NCI-H146 treated with DMSO at 0.1 percent for 48 hours (cell line): ENCODE measurements around the gene GALNT15.

Experiments
- DNase-seq: peaks from one replicate; lab custom pipeline; 2025; ENCODE audit not compliant: unreplicated experiment; lab: John Stamatoyannopoulos, UW

The GALNT15 gene

GRCh38 chr3:16151109-16151508, 23.4 kb upstream of the GALNT15 start:
- DNase-seq, result no peak

DNA sequence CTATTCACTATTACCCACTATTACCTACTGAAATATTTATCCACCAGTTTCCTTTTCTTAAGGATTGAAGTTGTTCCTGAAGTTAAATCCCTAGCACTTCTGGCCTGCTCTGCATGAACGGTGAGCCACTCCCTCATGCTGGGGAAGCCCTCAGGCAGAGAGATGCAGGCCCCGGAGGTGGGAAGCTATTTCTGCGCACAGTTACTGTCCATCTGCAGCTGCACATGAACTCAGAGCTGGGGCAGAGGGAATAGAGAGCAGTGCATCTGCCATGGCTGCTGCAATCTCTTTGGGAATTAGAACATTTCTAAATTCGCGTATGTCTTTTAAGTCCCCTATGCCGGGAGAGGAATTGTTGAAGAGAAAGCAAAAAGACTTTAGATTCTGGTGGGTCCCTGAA, 6.3 kb upstream of the GALNT15 start:
- no peak for DNase-seq

GRCh38 chr3:16171009-16171408, 3.5 kb upstream of the GALNT15 start:
- DNase-seq, result no peak

- no peak for DNase-seq
Measured at GRCh38 chr3:16171825-16172224, 2.7 kb upstream of the GALNT15 start.

DNA sequence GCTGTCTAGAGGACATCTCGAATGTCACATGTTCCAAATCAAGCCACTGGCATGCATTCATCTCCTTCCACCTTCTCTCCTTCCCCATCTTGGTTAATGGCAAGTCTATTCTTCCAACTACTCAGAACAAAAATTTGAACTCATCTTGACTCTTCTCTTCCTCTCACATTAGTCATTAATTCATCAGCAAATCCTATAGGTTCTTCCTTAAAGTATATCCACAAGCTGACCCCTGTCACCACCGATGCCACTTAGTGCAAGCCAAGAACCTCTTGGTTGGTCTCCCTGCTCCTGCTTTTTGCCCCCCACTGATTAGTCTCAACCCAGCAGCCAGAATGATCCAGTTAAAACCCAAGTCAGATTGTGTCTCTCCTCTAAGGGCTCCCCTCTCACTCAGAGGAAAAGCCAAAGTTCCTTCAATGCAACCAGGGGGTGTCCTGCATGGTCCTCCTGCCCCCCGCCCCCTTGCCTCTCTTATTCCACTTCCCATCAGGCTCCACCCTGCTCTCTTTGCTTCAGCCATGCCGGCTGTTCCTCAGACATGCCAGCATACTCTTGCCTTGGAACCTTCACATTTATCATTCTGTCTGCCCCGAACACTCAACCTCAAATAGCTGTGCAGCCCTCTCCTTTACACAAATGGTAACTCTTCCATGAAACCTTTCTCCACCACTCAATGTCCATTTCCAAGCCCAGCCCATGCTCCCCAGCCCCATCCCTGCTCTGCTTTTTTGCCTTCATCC, 1.0 kb upstream of the GALNT15 start:
- DNase-seq, result no peak

GRCh38 chr3:16174026-16174355, 489 bp upstream of the GALNT15 start:
- no peak for DNase-seq

DNA sequence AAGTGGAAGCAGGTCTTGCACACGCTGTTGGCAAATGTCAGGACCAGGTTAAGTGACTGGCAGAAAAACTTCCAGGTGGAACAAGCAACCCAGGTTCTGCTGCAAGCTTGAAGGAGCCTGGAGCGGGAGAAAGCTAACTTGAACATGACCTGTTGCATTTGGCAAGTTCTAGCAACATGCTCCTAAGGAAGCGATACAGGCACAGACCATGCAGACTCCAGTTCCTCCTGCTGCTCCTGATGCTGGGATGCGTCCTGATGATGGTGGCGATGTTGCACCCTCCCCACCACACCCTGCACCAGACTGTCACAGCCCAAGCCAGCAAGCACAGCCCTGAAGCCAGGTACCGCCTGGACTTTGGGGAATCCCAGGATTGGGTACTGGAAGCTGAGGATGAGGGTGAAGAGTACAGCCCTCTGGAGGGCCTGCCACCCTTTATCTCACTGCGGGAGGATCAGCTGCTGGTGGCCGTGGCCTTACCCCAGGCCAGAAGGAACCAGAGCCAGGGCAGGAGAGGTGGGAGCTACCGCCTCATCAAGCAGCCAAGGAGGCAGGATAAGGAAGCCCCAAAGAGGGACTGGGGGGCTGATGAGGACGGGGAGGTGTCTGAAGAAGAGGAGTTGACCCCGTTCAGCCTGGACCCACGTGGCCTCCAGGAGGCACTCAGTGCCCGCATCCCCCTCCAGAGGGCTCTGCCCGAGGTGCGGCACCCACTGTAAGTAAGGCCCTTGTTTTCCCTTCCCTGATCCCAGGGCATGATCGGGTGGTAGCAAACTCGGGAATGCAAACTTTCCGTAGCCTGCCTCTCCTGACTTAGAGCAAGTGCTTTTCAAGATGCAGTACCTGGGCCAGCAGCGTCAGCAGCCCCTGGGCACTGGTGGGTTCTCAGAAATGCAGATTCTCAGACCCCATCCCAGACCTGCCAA, 759 bp downstream of the GALNT15 start:
- DNase-seq, result no peak

- no peak for DNase-seq
Measured at GRCh38 chr3:16176391-16177030, 2.0 kb downstream of the GALNT15 start.

GRCh38 chr3:16177382-16177781, 2.9 kb downstream of the GALNT15 start:
- DNase-seq, result no peak

GRCh38 chr3:16177962-16178627, 3.6 kb downstream of the GALNT15 start:
- DNase-seq, result no peak

- DNase-seq, result no peak
Measured at GRCh38 chr3:16178628-16178988, 4.1 kb downstream of the GALNT15 start.

DNA sequence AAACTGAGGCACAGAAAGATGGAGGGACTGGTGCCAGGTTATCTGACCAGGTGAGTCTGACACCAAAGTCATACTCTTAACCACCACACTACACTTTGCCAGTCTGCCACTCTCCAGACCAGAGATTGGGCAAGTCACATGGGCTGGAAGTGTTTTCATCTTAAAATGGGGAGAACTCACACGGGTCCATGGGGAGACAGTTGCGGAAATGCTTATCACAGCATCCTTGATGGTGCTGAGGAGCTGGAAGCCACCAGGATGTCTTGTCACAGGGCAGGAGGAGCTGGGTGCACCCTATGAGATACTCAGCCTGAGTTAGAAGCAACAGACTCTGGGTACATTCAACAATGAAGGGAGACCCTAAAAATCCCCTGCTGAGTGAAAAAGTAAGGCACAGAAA, 4.8 kb downstream of the GALNT15 start:
- DNase-seq, result no peak

- no peak for DNase-seq
Measured at GRCh38 chr3:16179771-16180736, 5.6 kb downstream of the GALNT15 start.

GRCh38 chr3:16180737-16181134, 6.3 kb downstream of the GALNT15 start:
- DNase-seq, result no peak

DNA sequence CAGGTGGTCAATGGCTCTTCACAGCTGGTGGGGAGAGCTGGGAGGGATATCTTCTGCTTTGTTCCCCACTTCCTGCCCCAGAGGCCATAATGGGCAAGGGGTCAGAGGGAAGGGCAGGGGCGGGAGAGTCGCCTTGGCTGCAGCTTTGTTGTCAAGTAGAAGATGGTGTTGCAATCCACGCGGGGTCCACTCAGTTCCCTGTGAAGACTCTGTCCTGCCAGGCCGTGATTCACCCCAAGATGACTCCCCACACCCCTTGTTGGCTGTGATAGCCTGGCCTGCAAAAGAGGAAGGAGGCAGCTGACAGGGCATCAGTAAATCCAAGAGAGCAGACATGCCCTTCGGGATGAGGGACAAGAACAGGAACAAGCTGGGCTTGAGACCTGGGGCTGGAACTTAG, 6.9 kb downstream of the GALNT15 start:
- DNase-seq, result peak; percentile 5

GRCh38 chr3:16182183-16182582, 7.7 kb downstream of the GALNT15 start:
- DNase-seq, result no peak

GRCh38 chr3:16182612-16183011, 8.1 kb downstream of the GALNT15 start:
- DNase-seq, result no peak

- no peak for DNase-seq
Measured at GRCh38 chr3:16183082-16183481, 8.6 kb downstream of the GALNT15 start.

DNA sequence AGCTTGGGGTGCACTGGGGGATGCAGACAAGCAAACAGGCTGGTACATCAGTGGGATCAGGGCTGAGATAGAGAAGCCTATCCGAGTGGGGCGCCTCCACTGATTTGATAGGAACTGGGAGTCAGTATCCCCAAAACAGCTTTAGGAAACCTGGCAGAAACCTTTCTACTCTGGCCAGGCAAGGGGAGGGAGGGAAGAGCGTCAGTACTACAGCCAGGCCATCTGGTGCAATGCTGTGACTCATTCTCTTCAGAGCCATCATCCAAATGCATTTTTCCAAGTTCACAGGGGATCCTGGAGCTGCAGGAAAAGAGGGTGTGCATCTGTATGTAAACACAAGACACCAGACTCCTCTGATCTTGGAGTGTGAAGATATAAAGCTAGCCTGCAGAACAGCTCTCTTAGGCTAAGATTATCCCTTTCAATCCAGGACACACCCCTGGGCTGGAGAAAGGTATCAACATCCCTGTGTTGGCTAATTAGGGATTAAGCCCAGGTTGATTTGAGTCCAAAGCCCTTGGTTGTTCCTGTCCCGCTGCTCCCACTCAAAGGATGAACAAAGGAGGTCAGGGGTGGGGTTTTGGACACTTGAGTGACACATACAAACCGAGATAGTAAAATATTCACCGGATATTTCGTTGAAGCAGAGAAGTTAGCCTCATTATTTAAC, 9.3 kb downstream of the GALNT15 start:
- DNase-seq, result no peak

DNA sequence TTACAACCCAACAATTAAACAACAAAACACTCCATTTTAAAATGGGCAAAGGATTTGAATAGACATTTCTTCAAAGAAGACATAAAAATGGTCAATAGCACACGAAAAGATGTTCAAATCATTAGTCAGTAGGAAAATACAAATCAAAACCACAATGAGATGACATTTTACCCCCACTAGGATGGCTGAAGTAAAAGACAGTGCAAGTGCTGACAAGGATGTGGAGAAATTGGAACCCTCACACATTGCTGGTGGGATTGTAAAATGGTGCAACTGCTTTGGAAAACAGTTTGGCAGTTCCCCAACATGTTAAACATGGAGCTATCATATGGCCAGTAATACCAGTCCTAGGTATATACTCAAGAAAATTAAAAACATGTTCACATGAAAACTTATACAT, 11.6 kb downstream of the GALNT15 start:
- no peak for DNase-seq
